Mucosa of descending colon (tissue), 3 donors: ENCODE results near the gene PBOV1. TPM values are rescaled to one million over a fixed set of nuclear protein-coding genes. Genes with fewer than 3 reads are reported as not detected.

Experiments
- ATAC-seq: fragments of 200-7000 bp; cut with Tn5 transposase; one replicate; pipeline ENCODE4 v1.9.1; 2020; ENCODE audit warnings: mild to moderate bottlenecking, moderate library complexity
- DNase-seq, 3 donors: peaks; one replicate each; pipeline ENCODE4 v3.0.0-alpha.2; 2020
- H3K36me3 ChIP-seq: fragments of 200-600 bp; one replicate; pipeline ENCODE4 v1.8.0; 2021; ENCODE audit warnings: low read depth, mild to moderate bottlenecking
- H3K4me1 ChIP-seq: fragments of 200-600 bp; one replicate; pipeline ENCODE4 v1.8.0; 2021; ENCODE audit warnings: low read depth, mild to moderate bottlenecking
- H3K4me3 ChIP-seq: fragments of 200-600 bp; one replicate; pipeline ENCODE4 v1.8.0; 2021; ENCODE audit warnings: mild to moderate bottlenecking
- H3K9me3 ChIP-seq: fragments of 200-600 bp; one replicate; pipeline ENCODE4 v1.8.0; 2021; ENCODE audit warnings: mild to moderate bottlenecking
- CTCF ChIP-seq: fragments of 200-600 bp; IDR thresholded peaks from one replicate; pipeline ENCODE4 v1.8.0; 2022; ENCODE audit warnings: antibody characterized with exemption, mild to moderate bottlenecking
- intact Hi-C, 2 donors: fragments of 100-400 bp; cut with DNase I in 1 of 2; cut with micrococcal nuclease in 1 of 2; formaldehyde crosslinking; loops; one replicate each; pipeline versions ENCODE4 v1.11.0 to v1.11.1; 2022; cut with DNase I, micrococcal nuclease
- total RNA-seq, 3 donors: library from RNA; stranded (reverse); fragmentation: NEBNext Ultra II Directional in 2 of 3; extraction: Animal tissue kit (Norgen Biotek cat#: 25700) in 2 of 3; gene quantifications; one replicate each; pipeline versions ENCODE4 v1.2.1 to v1.2.4, GENCODE V29; 2021 to 2023
- donor health status: DM: no; HTN: no; CAD: no; lungs with moderate emphysema.
- donor health status: DM: no; HTN: no; CAD: no.
- donor health status: DM: no; HTN: yes; CAD: no.

The PBOV1 gene
- total RNA-seq, 3 donors from 2014 or later = not detected

- Histone ChIP-seq H3K4me3 (no peak overlapping the region), H3K36me3 (no peaks in the 10 kb centered on the region), H3K4me1 (no peaks in the 10 kb centered on the region), H3K9me3 (no peaks in the 10 kb centered on the region)
- no peak for DNase-seq
- intact Hi-C loops = no loop called here
- no peak for ATAC-seq
- no peak for TF ChIP-seq CTCF
Observed at GRCh38 chr6:138204792-138205384, 13.4 kb downstream of the PBOV1 start.

- no peak overlapping the region for H3K4me3 ChIP-seq
- intact Hi-C loops = no loop called here
- TF ChIP-seq CTCF = no peak
Observed at GRCh38 chr6:138204303-138204702, 14.0 kb downstream of the PBOV1 start.

GRCh38 chr6:138203315-138203714 is 15.0 kb downstream of the PBOV1 start:
- Histone ChIP-seq H3K4me3 (no peak overlapping the region), H3K36me3 (no peaks in the 10 kb centered on the region), H3K4me1 (no peaks in the 10 kb centered on the region), H3K9me3 (no peaks in the 10 kb centered on the region)
- ATAC-seq (no peak), DNase-seq (no peak)
- no peak for TF ChIP-seq CTCF
- intact Hi-C loops = no loop called here

More at GRCh38 chr6:138204303-138204702, 14.0 kb downstream of the PBOV1 start:
- Histone ChIP-seq H3K4me1 (no peaks in the 10 kb centered on the region), H3K36me3 (no peaks in the 10 kb centered on the region), H3K9me3 (no peaks in the 10 kb centered on the region)
- DNase-seq (no peak), ATAC-seq (no peak)

- no peaks in the 10 kb centered on the region for H3K9me3 ChIP-seq
- TF ChIP-seq CTCF = no peak
- intact Hi-C loops = no loop called here
- no peak for DNase-seq
- no peaks in the 10 kb centered on the region for H3K36me3 ChIP-seq
- no peak for ATAC-seq
- no peaks in the 10 kb centered on the region for H3K4me1 ChIP-seq
- no peak overlapping the region for H3K4me3 ChIP-seq
Observed at GRCh38 chr6:138201836-138202235, 16.5 kb downstream of the PBOV1 start.

- no peak for ATAC-seq
- no peaks in the 10 kb centered on the region for H3K36me3 ChIP-seq
- H3K9me3 ChIP-seq = no peaks in the 10 kb centered on the region
- intact Hi-C loops = no loop called here
- H3K4me3 ChIP-seq = no peak overlapping the region
- TF ChIP-seq CTCF = no peak
- no peaks in the 10 kb centered on the region for H3K4me1 ChIP-seq
- DNase-seq = no peak
Observed at GRCh38 chr6:138198430-138199091, 19.7 kb downstream of the PBOV1 start.
